ENCODE measurements around the gene ESPNL. TPM values are rescaled to one million over a fixed set of nuclear protein-coding genes. Genes with fewer than 3 reads are reported as not detected.

The ESPNL gene
- total RNA-seq, 4 donors from 2014 or later, result 0.22 to 0.68 TPM; not detected in 2

GRCh38 chr2:238135601-238136150 is 35.5 kb downstream of the ESPNL start:
- no peak for TF ChIP-seq CTCF (IDR thresholded peaks at IDR 0.05; ENCODE audit: low read depth)

- no peak for TF ChIP-seq CTCF (IDR thresholded peaks at IDR 0.05; ENCODE audit: low read depth)
Measured at GRCh38 chr2:238136820-238137537, 36.8 kb downstream of the ESPNL start.

GRCh38 chr2:238137885-238138284 is 37.7 kb downstream of the ESPNL start:
- TF ChIP-seq CTCF (IDR thresholded peaks at IDR 0.05; ENCODE audit: low read depth), result no peak

GRCh38 chr2:238138331-238139195 is 38.4 kb downstream of the ESPNL start, which contains the start of gene KLHL30:
KLHL30 (plus strand) TSS chr2:238138668; CDS start chr2:238140755, 2,087 bp downstream.
- TF ChIP-seq CTCF (IDR thresholded peaks at IDR 0.05; ENCODE audit: low read depth), result no peak

- no peak for TF ChIP-seq CTCF (IDR thresholded peaks at IDR 0.05; ENCODE audit: low read depth)
Measured at GRCh38 chr2:238139196-238140039, 39.3 kb downstream of the ESPNL start.

GRCh38 chr2:238140040-238140439 is 39.9 kb downstream of the ESPNL start:
- no peak for TF ChIP-seq CTCF (IDR thresholded peaks at IDR 0.05; ENCODE audit: low read depth)

Measured in subcutaneous adipose tissue (tissue), 4 donors.